Esophagus squamous epithelium (tissue), 4 donors: Measurements from ENCODE around the gene LRRC74B.

ENCODE experiments used
- POLR2A ChIP-seq, 4 donors: fragments of 450-650 bp; IDR thresholded peaks; one replicate each; pipeline ENCODE4 v1.6.1; 2017; ENCODE audit warnings: antibody characterized with exemption in 4 of 4, mild to moderate bottlenecking in 4 of 4, moderate library complexity in 3 of 4
- TF ChIP-seq, protein P1 (sequence below), 6 experiments: fragments of 450-650 bp in 4 of 6; fragments of 200-600 bp in 2 of 6; sonication (generic) in 2 of 6; IDR thresholded peaks; one replicate each; pipeline ENCODE4 v1.5.1; 2016 to 2019; ENCODE audit warnings: antibody characterized with exemption in 6 of 6, mild to moderate bottlenecking in 4 of 6, moderate library complexity in 4 of 6

DNA sequence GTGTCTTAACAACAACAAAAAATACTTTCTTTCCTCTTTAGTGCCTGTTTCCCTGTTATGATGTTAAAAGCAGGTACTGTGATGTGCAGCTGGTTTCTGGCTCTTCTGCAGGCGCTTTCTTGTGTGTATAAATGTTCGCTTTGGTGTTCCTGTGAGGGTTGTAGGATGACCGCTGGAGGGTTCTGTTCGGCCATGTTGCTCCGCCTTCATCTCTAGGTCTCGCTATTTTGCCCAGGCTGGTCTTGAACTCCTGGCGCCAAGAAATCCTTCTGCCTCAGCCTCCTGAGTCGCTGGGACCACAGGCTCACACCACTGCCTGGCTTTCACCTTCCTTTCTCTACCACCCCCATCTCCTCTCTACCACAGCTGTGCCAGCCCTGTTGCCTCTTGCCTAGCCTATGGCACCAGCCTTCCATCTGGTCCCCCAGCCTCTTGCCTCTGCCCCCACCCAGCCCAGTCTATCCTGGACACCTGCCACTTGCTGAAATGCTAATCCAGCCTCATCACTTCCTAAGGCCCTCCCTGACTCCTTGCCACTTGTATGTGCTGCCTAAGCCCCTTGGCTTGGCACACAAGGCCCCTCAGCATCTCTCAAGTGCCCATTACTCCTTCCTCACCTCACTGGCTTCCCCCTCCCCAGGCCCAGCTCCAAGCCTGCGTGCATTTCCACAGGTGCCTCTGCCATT, 5.5 kb downstream of the LRRC74B start:
- TF ChIP-seq POLR2A (IDR thresholded peaks at IDR 0.05), result no peak
- TF ChIP-seq, protein P1, sequence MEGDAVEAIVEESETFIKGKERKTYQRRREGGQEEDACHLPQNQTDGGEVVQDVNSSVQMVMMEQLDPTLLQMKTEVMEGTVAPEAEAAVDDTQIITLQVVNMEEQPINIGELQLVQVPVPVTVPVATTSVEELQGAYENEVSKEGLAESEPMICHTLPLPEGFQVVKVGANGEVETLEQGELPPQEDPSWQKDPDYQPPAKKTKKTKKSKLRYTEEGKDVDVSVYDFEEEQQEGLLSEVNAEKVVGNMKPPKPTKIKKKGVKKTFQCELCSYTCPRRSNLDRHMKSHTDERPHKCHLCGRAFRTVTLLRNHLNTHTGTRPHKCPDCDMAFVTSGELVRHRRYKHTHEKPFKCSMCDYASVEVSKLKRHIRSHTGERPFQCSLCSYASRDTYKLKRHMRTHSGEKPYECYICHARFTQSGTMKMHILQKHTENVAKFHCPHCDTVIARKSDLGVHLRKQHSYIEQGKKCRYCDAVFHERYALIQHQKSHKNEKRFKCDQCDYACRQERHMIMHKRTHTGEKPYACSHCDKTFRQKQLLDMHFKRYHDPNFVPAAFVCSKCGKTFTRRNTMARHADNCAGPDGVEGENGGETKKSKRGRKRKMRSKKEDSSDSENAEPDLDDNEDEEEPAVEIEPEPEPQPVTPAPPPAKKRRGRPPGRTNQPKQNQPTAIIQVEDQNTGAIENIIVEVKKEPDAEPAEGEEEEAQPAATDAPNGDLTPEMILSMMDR (IDR thresholded peaks at IDR 0.05), result no peak
